ENCODE data around the gene SLC37A2. TPM values are rescaled to one million over a fixed set of nuclear protein-coding genes. Genes with fewer than 3 reads are reported as not detected.

SLC37A2 gene
- polyA plus RNA-seq, 1 of the 3 experiments (the other 2 are of a cell fraction), result 0.44 TPM

GRCh38 chr11:125071435-125071834 is 8.3 kb downstream of the SLC37A2 start (continued):
- no peak for TF ChIP-seq GATA2 (CRISPR knock-in tag; IDR thresholded peaks at IDR 0.05)

- no peaks in the 10 kb centered on the region for H3K9me2 ChIP-seq
- no peaks in the 10 kb centered on the region for H3K79me2 ChIP-seq (ENCODE audit: insufficient read depth)
- no peaks in the 10 kb centered on the region for H3F3A ChIP-seq (replicated peaks; ENCODE audit: insufficient read depth)
- H3K9ac ChIP-seq, result no peak overlapping the region
- POLR2A ChIA-PET, result no interaction called here
- H3K36me3 ChIP-seq (replicated peaks in 1 of 2; ENCODE audit: control insufficient read depth in 1 of 2, insufficient read depth in 2 of 2, low read length in 1 of 2), result no peaks in the 10 kb centered on the region
- CTCF ChIA-PET, result interaction anchor here (1.0 to 3.5 kb wide), 3 partner anchors 11 to 274 kb away, joined by 3 to 14 read pairs (median 4); no protein-coding TSS in a partner anchor
- 72% methylated on average over 4 of the region's 6 CpGs for WGBS (ENCODE audit: low lambda C conversion rate)
- H3K27me3 ChIP-seq (ENCODE audit: insufficient read depth), result no peaks in the 10 kb centered on the region
- H4K20me1 ChIP-seq (ENCODE audit: insufficient read depth), result no peaks in the 10 kb centered on the region
- no peak overlapping the region for H3K4me3 ChIP-seq (ENCODE audit: low read depth in 2 of 2, low read length in 1 of 2)
- no peak overlapping the region for H3K27ac ChIP-seq (ENCODE audit: low read depth in 2 of 2, low read length in 1 of 2)
- peak; percentile 31 for DNase-seq
- H3K4me1 ChIP-seq (ENCODE audit: control insufficient read depth in 1 of 2, insufficient read depth in 2 of 2, low read depth in 1 of 2, low read length in 1 of 2), result no peaks in the 10 kb centered on the region; a peak in 1 of 4 replicates
- no peak for TF ChIP-seq MEF2A (IDR thresholded peaks at IDR 0.05; ENCODE audit: borderline replicate concordance, low read depth)
- no peak for TF ChIP-seq RFX5 (IDR thresholded peaks at IDR 0.05; ENCODE audit: low read length)
- TF ChIP-seq CTCF (IDR thresholded peaks at IDR 0.05), result no peak
- TF ChIP-seq MAX (IDR thresholded peaks at IDR 0.05; ENCODE audit: low read depth), result no peak
- no peak for TF ChIP-seq SIN3A (IDR thresholded peaks at IDR 0.05; ENCODE audit: borderline replicate concordance, low read depth, low read length)
- TF ChIP-seq JUND (IDR thresholded peaks at IDR 0.05), result no peak
- no peak for TF ChIP-seq FOXM1 (IDR thresholded peaks at IDR 0.05; ENCODE audit: low read depth)
- TF ChIP-seq IRF3 (IDR thresholded peaks at IDR 0.05; ENCODE audit: low read depth, low read length), result no peak
- no peaks in the 10 kb centered on the region for H3K9me3 ChIP-seq
- H2AFZ ChIP-seq (ENCODE audit: low read depth), result no peak overlapping the region
- H3K4me2 ChIP-seq, result no peak overlapping the region
Measured at GRCh38 chr11:125071846-125072217, 8.7 kb downstream of the SLC37A2 start.

- Histone ChIP-seq H3K4me3 (ENCODE audit: low read depth in 2 of 2, low read length in 1 of 2) (no peak overlapping the region), H3F3A (replicated peaks; ENCODE audit: insufficient read depth) (no peaks in the 10 kb centered on the region), H3K9ac (no peak overlapping the region), H3K27me3 (ENCODE audit: insufficient read depth) (no peaks in the 10 kb centered on the region), H4K20me1 (ENCODE audit: insufficient read depth) (no peaks in the 10 kb centered on the region), H3K36me3 (replicated peaks in 1 of 2; ENCODE audit: control insufficient read depth in 1 of 2, insufficient read depth in 2 of 2, low read length in 1 of 2) (no peaks in the 10 kb centered on the region), H2AFZ (ENCODE audit: low read depth) (no peak overlapping the region), H3K79me2 (ENCODE audit: insufficient read depth) (no peaks in the 10 kb centered on the region), H3K27ac (ENCODE audit: low read depth in 2 of 2, low read length in 1 of 2) (no peak overlapping the region), H3K4me2 (no peak overlapping the region), H3K4me1 (ENCODE audit: control insufficient read depth in 1 of 2, insufficient read depth in 2 of 2, low read depth in 1 of 2, low read length in 1 of 2) (no peaks in the 10 kb centered on the region; a peak in 1 of 4 replicates), H3K9me3 (no peaks in the 10 kb centered on the region), H3K9me2 (no peaks in the 10 kb centered on the region)
- ChIA-PET POLR2A (no interaction called here), CTCF (interaction anchor here (1.0 to 3.5 kb wide), 4 partner anchors 10 to 357 kb away, joined by 3 to 14 read pairs (median 4); no protein-coding TSS in a partner anchor)
- 81% methylated on average over 12 of the region's 12 CpGs for WGBS (ENCODE audit: low lambda C conversion rate)
- TF ChIP-seq FOSL2 (IDR thresholded peaks at IDR 0.05; ENCODE audit: borderline replicate concordance, low read depth), result no peak
- TF ChIP-seq TEAD4 (IDR thresholded peaks at IDR 0.05; ENCODE audit: borderline replicate concordance, insufficient read depth), result no peak
- no peak for TF ChIP-seq MAX (IDR thresholded peaks at IDR 0.05; ENCODE audit: low read depth)
- no peak for TF ChIP-seq SIN3A (IDR thresholded peaks at IDR 0.05; ENCODE audit: borderline replicate concordance, low read depth, low read length)
- no peak for TF ChIP-seq RFX5 (IDR thresholded peaks at IDR 0.05; ENCODE audit: low read length)
- DNase-seq, result no peak
Measured at GRCh38 chr11:125072218-125072960, 9.3 kb downstream of the SLC37A2 start.

Data from SK-N-SH (cell line).